Testis (tissue), 3 donors: ENCODE results near the gene CLEC7A. TPM values are rescaled to one million over a fixed set of nuclear protein-coding genes. Genes with fewer than 3 reads are reported as not detected.

Experiments used
- DNase-seq: peaks from one replicate; pipeline ENCODE4 v3.0.0-alpha.2; 2019
- H3K27ac ChIP-seq, 2 donors: fragments of 200-600 bp; sonication (generic); one replicate each; pipeline ENCODE4 v1.5.1; 2019
- H3K27me3 ChIP-seq: fragments of 200-600 bp; sonication (generic); one replicate; pipeline ENCODE4 v1.5.1; 2019
- H3K36me3 ChIP-seq: fragments of 200-600 bp; sonication (generic); one replicate; pipeline ENCODE4 v1.5.1; 2017; ENCODE audit warnings: low read depth; ENCODE audit errors: missing control alignments
- H3K4me1 ChIP-seq: fragments of 200-600 bp; sonication (generic); one replicate; pipeline ENCODE4 v1.5.1; 2019
- H3K4me3 ChIP-seq, 2 donors: fragments of 200-600 bp; sonication (generic); one replicate each; pipeline ENCODE4 v1.5.1; 2017 to 2019
- H3K9me3 ChIP-seq: fragments of 200-600 bp; sonication (generic); one replicate; pipeline ENCODE4 v1.5.1; 2017
- CTCF ChIP-seq, 3 experiments: fragments of 450-650 bp in 2 of 3; fragments of 200-600 bp in 1 of 3; sonication (generic) in 1 of 3; IDR thresholded peaks; one replicate each; pipeline ENCODE4 v1.5.1; 2016 to 2019; ENCODE audit warnings: antibody characterized with exemption in 3 of 3, mild to moderate bottlenecking in 2 of 3, moderate library complexity in 1 of 3
- POLR2A ChIP-seq: fragments of 450-650 bp; IDR thresholded peaks from one replicate; pipeline ENCODE4 v1.6.1; 2017; ENCODE audit warnings: antibody characterized with exemption, mild to moderate bottlenecking, moderate library complexity
- WGBS, 2 donors: methylation state at CpG; one replicate each; pipeline ENCODE4 v1.1.5; 2018; 5-methylcytosine and 5-hydroxymethylcytosine counted together
- intact Hi-C: fragments of 100-400 bp; cut with DNase I; formaldehyde crosslinking; loops from one replicate; pipeline ENCODE4 v1.15.1; 2023; ENCODE audit warnings: low total_unique reads
- polyA plus RNA-seq: library from polyadenylated mRNA; stranded (reverse); fragments of 350-450 nt; fragmentation: Illumina TruSeq; extraction: RNeasy Lipid Tissue Mini Kit (QIAGEN cat#74804); gene quantifications from one replicate; pipeline ENCODE4 v1.2.3, GENCODE V29; 2014; ENCODE audit warnings: low read depth, low replicate concordance; ENCODE audit not compliant: insufficient read depth
- total RNA-seq, 2 donors: library from RNA; depleted of rRNA; stranded (reverse); fragments of >200 nt; gene quantifications; one replicate each; pipeline ENCODE4 v1.2.3, GENCODE V29; 2016

The CLEC7A gene
- total and polyA plus RNA-seq, 3 donors from 2014 or later, result 1.9 to 4.8 (median 4.4) TPM

DNA sequence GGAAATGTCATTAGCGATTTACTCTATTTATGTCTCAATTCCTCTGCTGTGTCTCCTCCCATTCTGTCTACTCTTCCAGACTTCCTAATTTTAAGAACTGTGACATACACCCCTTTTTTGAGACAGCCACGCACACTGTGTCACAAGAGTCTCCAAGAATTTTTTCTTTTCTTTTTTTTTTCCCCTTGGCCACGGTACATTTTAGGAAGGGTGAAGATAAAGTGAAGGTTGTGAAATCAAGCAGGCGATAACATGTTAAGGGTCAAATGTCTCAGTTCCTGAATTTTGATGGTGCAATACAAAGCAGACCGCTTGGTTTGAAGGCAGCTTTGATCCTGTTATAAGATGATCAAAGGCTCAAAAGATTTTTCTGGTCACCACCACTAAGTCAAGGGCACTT lies 37.6 kb upstream of the CLEC7A start:
- DNase-seq, result no peak
- Histone ChIP-seq H3K4me1 (no peaks in the 10 kb centered on the region), H3K9me3 (no peaks in the 10 kb centered on the region), H3K36me3 (no peaks in the 10 kb centered on the region), H3K4me3 (no peak overlapping the region), H3K27ac (no peak overlapping the region), H3K27me3 (no peaks in the 10 kb centered on the region)
- WGBS, 2 donors, result 62 to 63% methylated on average over 5 of the region's 5 CpGs
- TF ChIP-seq CTCF (IDR thresholded peaks at IDR 0.05), result no peak
- no peak for TF ChIP-seq POLR2A
- intact Hi-C loops, result no loop called here

- no peak for DNase-seq
- Histone ChIP-seq H3K27me3 (no peaks in the 10 kb centered on the region), H3K36me3 (no peaks in the 10 kb centered on the region), H3K9me3 (no peaks in the 10 kb centered on the region), H3K4me1 (peaks cover 3% of the 10 kb centered on the region), H3K27ac (no peak overlapping the region), H3K4me3 (no peak overlapping the region)
- TF ChIP-seq POLR2A (no peak), CTCF (IDR thresholded peaks at IDR 0.05) (no peak)
- intact Hi-C loops, result no loop called here
- WGBS, 2 donors, result 0 to 5% methylated on average over 1 of the region's 1 CpG
Observed at GRCh38 chr12:10165421-10165820, 35.4 kb upstream of the CLEC7A start.

- WGBS, 2 donors, result 79 to 84% methylated on average over 3 of the region's 3 CpGs
- TF ChIP-seq CTCF (IDR thresholded peaks at IDR 0.05), result no peak
- TF ChIP-seq POLR2A, result no peak
Observed at GRCh38 chr12:10163084-10163483, 33.1 kb upstream of the CLEC7A start.

GRCh38 chr12:10160617-10161385 lies 30.8 kb upstream of the CLEC7A start:
- no peak for TF ChIP-seq POLR2A
- no peak for TF ChIP-seq CTCF (IDR thresholded peaks at IDR 0.05)
- Histone ChIP-seq H3K9me3 (no peaks in the 10 kb centered on the region), H3K36me3 (no peaks in the 10 kb centered on the region), H3K27ac (no peak overlapping the region), H3K4me3 (no peak overlapping the region), H3K27me3 (no peaks in the 10 kb centered on the region), H3K4me1 (peaks cover 4% of the 10 kb centered on the region)
- intact Hi-C loops, result no loop called here
- no peak for DNase-seq
- WGBS, 2 donors, result 66 to 71% methylated on average over 7 of the region's 7 CpGs

More at GRCh38 chr12:10163084-10163483, 33.1 kb upstream of the CLEC7A start:
- Histone ChIP-seq H3K27me3 (no peaks in the 10 kb centered on the region), H3K4me1 (peaks cover 4% of the 10 kb centered on the region), H3K36me3 (no peaks in the 10 kb centered on the region), H3K4me3 (no peak overlapping the region), H3K9me3 (no peaks in the 10 kb centered on the region), H3K27ac (no peak overlapping the region)
- DNase-seq, result no peak
- intact Hi-C loops, result no loop called here

DNA sequence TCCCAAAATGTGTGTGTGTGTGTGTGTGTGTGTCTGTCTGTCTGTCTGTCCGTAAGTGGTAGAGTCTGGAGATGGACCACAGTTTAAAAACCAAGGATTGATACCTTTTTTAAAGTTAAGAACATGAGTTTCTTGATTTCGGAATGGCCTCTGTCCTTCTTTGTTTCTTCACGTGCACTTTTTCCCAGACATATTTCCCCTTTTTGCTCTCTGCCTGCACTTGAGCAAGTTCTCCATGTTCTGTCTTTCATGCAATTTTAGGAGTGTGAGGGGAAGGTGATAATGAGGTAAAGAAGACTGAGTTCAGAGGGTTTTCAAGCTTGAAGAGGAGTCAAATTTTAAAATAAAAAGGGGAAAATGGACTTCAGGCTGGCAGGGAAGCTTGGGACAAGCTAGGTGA lies 29.3 kb upstream of the CLEC7A start:
- H3K36me3 ChIP-seq, result no peaks in the 10 kb centered on the region
- no peak overlapping the region for H3K27ac ChIP-seq
- no peaks in the 10 kb centered on the region for H3K9me3 ChIP-seq
- no peaks in the 10 kb centered on the region for H3K27me3 ChIP-seq
- 50 to 74% methylated on average over 3 of the region's 3 CpGs for WGBS, 2 donors
- DNase-seq, result no peak
- peaks cover 4% of the 10 kb centered on the region for H3K4me1 ChIP-seq
- intact Hi-C loops, result no loop called here
- TF ChIP-seq POLR2A (no peak), CTCF (IDR thresholded peaks at IDR 0.05) (no peak)
- no peak overlapping the region for H3K4me3 ChIP-seq
